Measurements from ENCODE around the gene FRMD4A. TPM values are rescaled to one million over a fixed set of nuclear protein-coding genes. Genes with fewer than 3 reads are reported as not detected.

Gene FRMD4A
- total RNA-seq, 1 experiment from 2014 or later: 19.6 TPM

DNA sequence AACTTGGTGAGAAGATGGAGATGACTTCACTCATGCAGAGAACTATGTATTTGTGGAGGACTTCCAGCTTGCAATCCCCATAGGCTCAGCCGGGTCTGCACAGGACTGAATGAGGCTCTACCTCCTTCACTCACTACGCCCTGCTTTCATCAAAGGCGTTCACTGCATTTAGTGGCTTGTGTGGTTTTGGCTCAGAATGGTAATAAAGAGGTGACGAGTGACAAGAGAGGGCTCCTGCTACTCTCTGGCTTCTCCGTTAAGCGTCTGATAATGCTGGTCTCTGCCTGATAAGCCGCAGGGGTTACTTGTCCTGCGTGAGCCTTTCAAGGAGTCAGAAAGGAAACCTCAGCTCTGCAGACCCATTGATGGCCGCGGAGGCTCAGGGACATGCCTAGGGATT is 400.6 kb downstream of the FRMD4A start:
- Histone ChIP-seq H3K79me1 (ENCODE audit: insufficient read depth, low read depth, low read length, poor library complexity, severe bottlenecking) (no peaks in the 10 kb centered on the region), H3K14ac (ENCODE audit: insufficient read depth, low read length) (no peak overlapping the region), H3K9ac (ENCODE audit: extremely low read depth, insufficient read length, low read length) (no peak overlapping the region), H2BK5ac (ENCODE audit: insufficient read length, low read length) (no peak overlapping the region), H2BK12ac (ENCODE audit: insufficient read length, low read depth, low read length) (no peak overlapping the region), H3K4me1 (ENCODE audit: insufficient read depth, low read length) (no peaks in the 10 kb centered on the region), H3K27me3 (ENCODE audit: insufficient read depth, low read length) (no peaks in the 10 kb centered on the region), H4K91ac (ENCODE audit: insufficient read length, low read depth, low read length) (no peak overlapping the region), H3K4ac (ENCODE audit: low read depth, low read length) (no peak overlapping the region), H3K18ac (ENCODE audit: insufficient read length, low read depth, low read length) (no peak overlapping the region), H4K5ac (ENCODE audit: insufficient read length, low read depth, low read length) (no peak overlapping the region), H2AFZ (ENCODE audit: low read length) (no peak overlapping the region), H2BK120ac (ENCODE audit: low read depth, low read length, poor library complexity, severe bottlenecking) (no peak overlapping the region), H4K20me1 (ENCODE audit: control insufficient read depth, insufficient read depth, insufficient read length) (no peaks in the 10 kb centered on the region), H4K8ac (replicated peaks; ENCODE audit: insufficient read length, low read depth, low read length) (no peak overlapping the region), H3T11ph (ENCODE audit: low read length) (no peak overlapping the region), H2BK15ac (ENCODE audit: low read depth, low read length) (no peak overlapping the region), H3K27ac (ENCODE audit: insufficient read length, low read depth, low read length) (no peak overlapping the region), H3K56ac (ENCODE audit: insufficient read length, low read depth, low read length) (no peak overlapping the region), H3K23ac (ENCODE audit: insufficient read length, low read depth, low read length) (no peak overlapping the region), H3K9me3 (ENCODE audit: control insufficient read depth, low read depth, low read length) (no peaks in the 10 kb centered on the region), H3K4me2 (ENCODE audit: insufficient read depth, insufficient read length, low read length) (no peak overlapping the region), H3K23me2 (ENCODE audit: insufficient read length, low read depth, low read length, poor library complexity, severe bottlenecking) (no peaks in the 10 kb centered on the region), H3K79me2 (ENCODE audit: insufficient read depth, low read length) (no peaks in the 10 kb centered on the region), H2AK5ac (ENCODE audit: insufficient read length, low read length) (no peak overlapping the region), H2BK20ac (ENCODE audit: low read depth, low read length, poor library complexity, severe bottlenecking) (no peak overlapping the region)
- no CpG with 5 or more reads among the region's 10 CpGs for WGBS (ENCODE audit: extremely low coverage, insufficient read length, low lambda C conversion rate)
- H3K4me3 Mint-ChIP-seq: no peak overlapping the region
- peaks cover 0 to 4% (median 0%) of the 10 kb centered on the region in 3 experiments; a peak in 1 of 7 replicates for H3K36me3 Mint-ChIP-seq (ENCODE audit: insufficient read depth in 1 of 3, low read depth in 3 of 3)
- H3K9me3 Mint-ChIP-seq: peaks cover 3 to 5% of the 10 kb centered on the region in 2 experiments
- H3K27ac Mint-ChIP-seq: no peak overlapping the region
- peaks cover 2% of the 10 kb centered on the region; the same call in 1 of the 2 replicates for H3K27me3 Mint-ChIP-seq (ENCODE audit: low read depth)
- H3K4me1 Mint-ChIP-seq: peaks cover 13 to 21% of the 10 kb centered on the region in 2 experiments
- TF ChIP-seq, protein P1, sequence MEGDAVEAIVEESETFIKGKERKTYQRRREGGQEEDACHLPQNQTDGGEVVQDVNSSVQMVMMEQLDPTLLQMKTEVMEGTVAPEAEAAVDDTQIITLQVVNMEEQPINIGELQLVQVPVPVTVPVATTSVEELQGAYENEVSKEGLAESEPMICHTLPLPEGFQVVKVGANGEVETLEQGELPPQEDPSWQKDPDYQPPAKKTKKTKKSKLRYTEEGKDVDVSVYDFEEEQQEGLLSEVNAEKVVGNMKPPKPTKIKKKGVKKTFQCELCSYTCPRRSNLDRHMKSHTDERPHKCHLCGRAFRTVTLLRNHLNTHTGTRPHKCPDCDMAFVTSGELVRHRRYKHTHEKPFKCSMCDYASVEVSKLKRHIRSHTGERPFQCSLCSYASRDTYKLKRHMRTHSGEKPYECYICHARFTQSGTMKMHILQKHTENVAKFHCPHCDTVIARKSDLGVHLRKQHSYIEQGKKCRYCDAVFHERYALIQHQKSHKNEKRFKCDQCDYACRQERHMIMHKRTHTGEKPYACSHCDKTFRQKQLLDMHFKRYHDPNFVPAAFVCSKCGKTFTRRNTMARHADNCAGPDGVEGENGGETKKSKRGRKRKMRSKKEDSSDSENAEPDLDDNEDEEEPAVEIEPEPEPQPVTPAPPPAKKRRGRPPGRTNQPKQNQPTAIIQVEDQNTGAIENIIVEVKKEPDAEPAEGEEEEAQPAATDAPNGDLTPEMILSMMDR (conservative IDR thresholded peaks at IDR 0.05): no peak
- DNase-seq: no peak

Data from H9 (cell line).